Left forelimb (tissue), 1 donor: ENCODE data around the gene PAX6.

Experiments used
- DNase-seq: peaks from one replicate; pipeline ENCODE4 v3.0.0-alpha.2; 2018; ENCODE audit warnings: low spot score

The PAX6 gene

GRCh38 chr11:31798057-31798553, 13.0 kb downstream of the PAX6 start:
- DNase-seq, result no peak

DNA sequence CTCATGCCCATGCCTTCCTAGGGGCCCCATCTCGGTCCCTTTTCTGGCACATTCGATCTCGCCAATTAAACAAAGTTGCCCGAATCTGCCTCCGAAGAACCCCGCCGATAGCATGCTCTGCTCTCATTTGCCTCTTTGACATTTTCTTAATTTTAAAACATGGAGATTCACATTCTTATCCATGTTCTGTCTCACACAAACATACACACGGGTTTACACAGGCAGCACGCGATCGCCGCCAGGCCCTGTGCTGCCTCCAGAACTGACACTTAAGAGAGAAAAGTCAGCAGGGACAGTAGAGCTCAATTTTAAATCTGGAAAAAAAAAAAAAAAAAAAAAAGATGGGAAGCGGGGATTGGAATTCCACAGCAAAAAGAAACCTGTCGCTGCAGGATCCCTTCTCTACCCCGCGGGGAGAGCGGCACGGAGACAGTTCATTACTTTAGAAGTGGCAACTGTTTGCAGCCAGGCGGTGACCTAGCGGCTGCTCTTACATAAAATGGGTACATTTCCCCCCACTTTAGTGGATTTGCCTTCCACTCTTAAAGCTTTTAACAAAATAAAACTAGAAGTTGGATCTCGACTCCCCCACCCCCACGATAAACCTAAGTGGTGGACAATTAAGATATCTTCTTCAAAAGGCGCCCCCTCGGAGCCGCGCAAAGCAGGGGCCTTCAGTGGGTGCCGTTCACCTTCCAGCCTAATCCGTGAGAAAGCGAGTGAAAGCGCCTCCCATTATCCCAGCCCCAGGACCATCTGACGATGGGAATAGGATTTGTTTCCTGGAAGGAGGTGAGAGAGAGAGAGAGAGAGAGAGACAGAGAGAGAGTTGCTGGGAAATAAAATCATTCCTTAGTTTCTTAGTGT, 13.7 kb downstream of the PAX6 start:
- DNase-seq, result no peak

DNA sequence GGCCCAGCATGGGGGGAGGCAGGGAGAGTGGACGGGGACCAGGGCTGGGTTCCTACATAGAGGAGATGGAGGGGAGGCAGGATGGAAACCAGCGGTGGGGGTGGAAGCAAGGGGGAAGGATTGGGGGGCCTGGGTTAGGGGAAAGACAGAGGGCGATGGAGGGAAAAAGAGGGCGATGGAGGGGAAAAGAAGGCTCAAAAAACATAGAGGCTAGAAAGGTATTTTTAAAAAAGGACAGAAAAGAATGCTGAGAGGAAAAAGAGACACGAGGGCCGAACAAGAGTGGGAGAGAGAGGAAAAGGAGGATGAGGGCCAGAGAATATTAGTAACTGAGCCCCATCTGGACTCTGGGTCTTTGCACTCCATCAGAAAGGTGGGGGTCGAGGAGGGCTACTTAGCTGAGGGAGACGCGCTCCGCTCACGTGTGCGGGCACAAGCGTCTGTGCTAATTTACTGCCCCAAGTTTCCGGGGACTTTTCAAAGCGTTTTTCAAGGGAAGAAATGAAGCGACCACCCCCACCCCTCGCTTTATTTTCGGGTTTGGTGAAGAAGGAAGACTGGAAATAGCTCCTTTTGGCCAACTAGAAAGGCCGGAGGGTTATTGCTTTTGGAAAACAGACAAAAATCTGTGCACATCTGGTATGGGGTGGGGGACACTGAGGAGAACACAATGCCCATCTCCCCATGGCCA, 14.5 kb downstream of the PAX6 start:
- no peak for DNase-seq

- no peak for DNase-seq
These were observed 15.2 kb downstream of the PAX6 start for GRCh38 chr11:31795706-31796498.

GRCh38 chr11:31794548-31794947, 16.6 kb downstream of the PAX6 start:
- DNase-seq, result no peak

GRCh38 chr11:31793264-31793663, 17.9 kb downstream of the PAX6 start:
- no peak for DNase-seq

GRCh38 chr11:31792456-31792855, 18.7 kb downstream of the PAX6 start:
- no peak for DNase-seq

DNA sequence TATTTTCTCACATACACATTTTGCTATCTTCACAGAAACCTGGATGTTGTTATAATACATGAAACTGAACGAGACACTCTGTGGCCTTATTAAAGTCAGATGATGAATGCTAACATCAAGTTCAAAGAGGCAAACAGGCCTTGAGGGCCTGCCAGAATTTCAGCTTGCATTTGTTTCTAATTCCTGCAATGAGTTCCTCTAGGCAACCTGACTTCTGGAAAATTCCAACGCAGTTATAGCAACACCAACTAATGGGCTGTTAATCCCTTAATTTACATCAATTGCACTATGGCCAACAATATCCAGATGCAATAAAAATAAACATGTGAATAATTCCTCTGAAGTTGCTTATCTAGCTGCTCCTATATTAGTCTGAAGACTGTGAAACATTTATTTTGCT, 19.1 kb downstream of the PAX6 start:
- DNase-seq, result no peak

GRCh38 chr11:31790649-31791048, 20.5 kb downstream of the PAX6 start:
- DNase-seq, result no peak

GRCh38 chr11:31788085-31788484, 23.0 kb downstream of the PAX6 start:
- no peak for DNase-seq

- DNase-seq, result no peak
These were observed 24.0 kb downstream of the PAX6 start for GRCh38 chr11:31786996-31787685.

GRCh38 chr11:31784611-31785010, 26.5 kb downstream of the PAX6 start:
- DNase-seq, result no peak

GRCh38 chr11:31783252-31783651, 27.9 kb downstream of the PAX6 start:
- no peak for DNase-seq

- DNase-seq, result no peak
These were observed 28.9 kb downstream of the PAX6 start for GRCh38 chr11:31782257-31782656.

DNA sequence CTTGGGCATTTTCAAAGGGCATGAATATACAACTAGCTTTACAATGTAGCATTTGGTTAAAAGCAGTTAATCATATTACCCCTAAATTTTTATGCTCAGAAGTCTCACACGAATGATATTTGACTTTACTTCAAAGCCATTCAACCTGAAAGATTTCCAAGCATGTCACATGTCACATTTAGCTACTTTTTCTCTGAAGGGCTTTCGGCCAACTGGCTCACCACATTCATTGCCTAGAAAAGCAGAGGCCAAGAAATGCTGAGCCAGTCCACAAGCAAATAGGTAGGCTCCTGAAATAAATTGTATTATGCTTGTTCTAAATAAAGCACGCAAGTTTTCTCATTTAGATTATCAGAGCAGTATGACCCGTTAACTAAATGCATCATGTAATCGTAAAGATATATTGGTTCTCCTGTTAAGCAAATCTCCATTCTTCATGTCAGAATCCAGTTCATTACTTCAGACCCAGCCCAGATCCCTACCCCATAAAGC, 30.6 kb downstream of the PAX6 start:
- no peak for DNase-seq

- DNase-seq, result no peak
These were observed 31.0 kb downstream of the PAX6 start for GRCh38 chr11:31780078-31780477.

DNA sequence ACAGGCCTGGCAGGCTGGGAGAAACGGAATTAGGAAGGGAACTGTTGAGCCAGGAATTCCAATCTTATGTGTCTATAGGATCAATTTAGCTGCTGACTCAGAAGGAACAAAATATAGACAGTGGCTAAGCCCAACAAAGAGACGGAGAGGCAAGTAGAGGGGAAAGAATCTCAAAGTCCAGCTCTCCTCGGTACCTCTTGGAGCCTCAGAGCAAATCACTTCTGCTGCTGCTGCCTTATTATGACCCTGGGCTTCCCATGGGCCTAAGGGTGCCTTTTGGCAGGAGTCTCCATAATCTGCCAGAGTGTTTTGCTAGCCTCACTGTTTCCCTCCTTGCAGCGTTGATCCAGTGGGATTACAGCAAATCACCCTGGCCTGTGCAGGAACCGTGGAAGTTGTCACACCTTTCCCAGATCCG, 31.7 kb downstream of the PAX6 start:
- no peak for DNase-seq

- DNase-seq, result no peak
These were observed 38.7 kb downstream of the PAX6 start for GRCh38 chr11:31772412-31772811.

DNA sequence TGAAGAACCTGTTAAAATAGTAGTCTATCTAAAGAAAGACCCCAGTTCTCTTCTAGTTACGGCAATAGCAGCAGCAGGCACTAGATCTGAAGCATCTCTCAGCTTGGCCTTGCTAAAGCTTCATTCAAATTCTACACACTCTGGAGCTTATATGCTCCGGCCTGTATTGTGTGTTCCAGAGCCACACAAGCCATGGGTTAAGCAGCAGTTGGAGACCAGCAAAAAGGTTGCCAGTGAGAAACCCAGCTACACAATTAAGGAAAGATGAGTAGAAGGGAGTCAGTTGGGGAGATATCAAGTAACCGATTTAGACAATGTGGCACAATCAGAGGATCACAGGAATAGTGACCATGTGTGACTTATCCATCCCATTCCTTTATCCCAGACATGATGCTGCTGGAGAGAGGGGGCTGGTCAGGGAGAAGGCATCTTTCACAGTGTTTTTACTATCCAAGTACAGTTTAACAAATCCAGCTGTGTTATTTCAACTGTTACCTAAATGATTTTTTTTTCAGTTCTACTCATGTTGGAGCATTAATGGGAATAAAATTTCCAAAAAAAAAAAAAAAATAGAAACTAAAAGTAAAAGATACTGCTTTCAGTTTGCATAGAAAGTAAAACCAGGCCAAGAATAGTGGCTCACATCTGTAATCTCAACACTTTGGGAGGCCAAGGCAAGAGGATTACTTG, 41.0 kb downstream of the PAX6 start:
- DNase-seq, result no peak

GRCh38 chr11:31768749-31769640, 42.1 kb downstream of the PAX6 start:
- no peak for DNase-seq
